Activated CD8-positive, alpha-beta T cell treated with anti-CD3 and anti-CD28 coated beads for 36 hours (primary cell): ENCODE measurements around the gene RBM47. TPM values are rescaled to one million over a fixed set of nuclear protein-coding genes. Genes with fewer than 3 reads are reported as not detected.
"Not testable (repeated sequence)": the region's sequence is repeated elsewhere in the genome, so short reads cannot be mapped to it uniquely, and the experiment has no call there.

Experiments used
- ATAC-seq: fragments of 200-7000 bp; cut with Tn5 transposase; one replicate; pipeline ENCODE4 v1.10.0; 2021; ENCODE audit warnings: mild to moderate bottlenecking, moderate library complexity
- CTCF ChIA-PET: fragments of 350-600 bp; sonication (Branson Sonifier 250); formaldehyde crosslinking; loops from one replicate; lab custom pipeline; 2021; ENCODE audit warnings: antibody characterized with exemption; lab: Charles Lee
- POLR2A ChIA-PET: fragments of 350-600 bp; sonication (Branson Sonifier 250); formaldehyde crosslinking; loops from one replicate; lab custom pipeline; 2021; ENCODE audit warnings: antibody characterized with exemption; lab: Charles Lee
- DNase-seq: peaks from one replicate; pipeline ENCODE4 v3.0.0-alpha.2; 2020
- H3K27ac Mint-ChIP-seq: one replicate; pipeline ENCODE4 v1.8.0; 2021; ENCODE audit warnings: mild to moderate bottlenecking, mixed read lengths
- H3K27me3 Mint-ChIP-seq: one replicate; pipeline ENCODE4 v1.8.0; 2021; ENCODE audit warnings: mixed read lengths
- H3K36me3 Mint-ChIP-seq: one replicate; pipeline ENCODE4 v1.8.0; 2021; ENCODE audit warnings: low read depth, mixed read lengths
- H3K4me1 Mint-ChIP-seq: one replicate; pipeline ENCODE4 v1.8.0; 2021; ENCODE audit warnings: low read depth, mixed read lengths
- H3K4me3 Mint-ChIP-seq: one replicate; pipeline ENCODE4 v1.8.0; 2021; ENCODE audit warnings: mild to moderate bottlenecking, moderate library complexity, mixed read lengths
- H3K9me3 Mint-ChIP-seq: one replicate; pipeline ENCODE4 v1.8.0; 2021; ENCODE audit warnings: mixed read lengths
- CTCF ChIP-seq: fragments of 200-600 bp; IDR thresholded peaks from one replicate; pipeline ENCODE4 v1.8.0; 2022; ENCODE audit warnings: antibody characterized with exemption, mild to moderate bottlenecking
- intact Hi-C: fragments of 100-400 bp; cut with micrococcal nuclease; formaldehyde crosslinking; loops from one replicate; pipeline ENCODE4 v1.10.0; 2022
- total RNA-seq, 2 experiments: library from RNA; stranded (reverse); gene quantifications; one replicate each; pipeline ENCODE4 v1.2.3, GENCODE V29; 2021

Gene RBM47
- total RNA-seq, 2 experiments from 2014 or later = 0.13 to 0.74 TPM

- ChIA-PET POLR2A (no interaction called here), CTCF (no interaction called here)
- H3K9me3 Mint-ChIP-seq = no peaks in the 10 kb centered on the region
- no peaks in the 10 kb centered on the region for H3K36me3 Mint-ChIP-seq
- peaks cover 2% of the 10 kb centered on the region for H3K4me1 Mint-ChIP-seq
- H3K4me3 Mint-ChIP-seq = no peak overlapping the region
- DNase-seq = no peak
- no peaks in the 10 kb centered on the region for H3K27me3 Mint-ChIP-seq
- intact Hi-C loops = no loop called here
- ATAC-seq = no peak
- no peak for TF ChIP-seq CTCF
- H3K27ac Mint-ChIP-seq = no peak overlapping the region
Measured at GRCh38 chr4:40525752-40526598, 103.7 kb downstream of the RBM47 start.

- no peaks in the 10 kb centered on the region for H3K36me3 Mint-ChIP-seq
- CTCF ChIA-PET = no interaction called here
- TF ChIP-seq CTCF = no peak
- intact Hi-C loops = no loop called here
- ATAC-seq (no peak), DNase-seq (no peak)
- POLR2A ChIA-PET = no interaction called here
- H3K4me1 Mint-ChIP-seq = peaks cover 2% of the 10 kb centered on the region
- no peaks in the 10 kb centered on the region for H3K9me3 Mint-ChIP-seq
- H3K27me3 Mint-ChIP-seq = no peaks in the 10 kb centered on the region
- no peak overlapping the region for H3K27ac Mint-ChIP-seq
- no peak overlapping the region for H3K4me3 Mint-ChIP-seq
Measured at GRCh38 chr4:40524366-40525041, 105.2 kb downstream of the RBM47 start.

- intact Hi-C loops = no loop called here
- Mint-ChIP-seq H3K4me1 (peaks cover 2% of the 10 kb centered on the region), H3K9me3 (no peaks in the 10 kb centered on the region), H3K27ac (no peak overlapping the region), H3K27me3 (no peaks in the 10 kb centered on the region), H3K4me3 (no peak overlapping the region), H3K36me3 (no peaks in the 10 kb centered on the region)
- no peak for TF ChIP-seq CTCF
- CTCF ChIA-PET = interaction anchor here (0.6 kb wide), 1 partner anchor 193 kb away, joined by 3 read pairs; no protein-coding TSS in a partner anchor
- POLR2A ChIA-PET = no interaction called here
- no peak for ATAC-seq
- no peak for DNase-seq
Measured at GRCh38 chr4:40523581-40523980, 106.1 kb downstream of the RBM47 start.

DNA sequence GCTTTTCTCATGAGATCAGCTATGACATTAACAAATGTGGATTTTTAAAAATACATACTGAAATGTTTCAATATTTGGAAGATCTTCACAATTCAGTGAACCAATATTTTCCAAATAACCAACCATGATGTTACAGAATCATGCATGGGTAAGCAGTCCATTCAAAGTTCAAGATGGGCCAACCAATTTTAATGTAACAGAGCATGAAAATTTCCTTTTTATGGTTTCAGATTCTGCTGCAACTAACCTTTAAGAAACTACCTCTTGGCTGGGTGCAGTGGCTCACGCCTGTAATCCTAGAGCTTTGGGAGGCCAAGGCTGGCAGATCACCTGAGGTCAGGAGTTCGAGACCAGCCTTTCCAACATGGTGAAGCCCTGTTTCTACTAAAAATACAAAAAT, 107.7 kb downstream of the RBM47 start:
- Mint-ChIP-seq H3K36me3 (no peaks in the 10 kb centered on the region), H3K27ac (no peak overlapping the region), H3K4me1 (peaks cover 2% of the 10 kb centered on the region), H3K4me3 (no peak overlapping the region), H3K27me3 (no peaks in the 10 kb centered on the region), H3K9me3 (no peaks in the 10 kb centered on the region)
- DNase-seq (no peak), ATAC-seq (no peak)
- ChIA-PET POLR2A (interaction anchor here (0.7 kb wide), 1 partner anchor 288 kb away, joined by 3 read pairs; no protein-coding TSS in a partner anchor), CTCF (no interaction called here)
- TF ChIP-seq CTCF = no peak
- intact Hi-C loops = no loop called here

DNA sequence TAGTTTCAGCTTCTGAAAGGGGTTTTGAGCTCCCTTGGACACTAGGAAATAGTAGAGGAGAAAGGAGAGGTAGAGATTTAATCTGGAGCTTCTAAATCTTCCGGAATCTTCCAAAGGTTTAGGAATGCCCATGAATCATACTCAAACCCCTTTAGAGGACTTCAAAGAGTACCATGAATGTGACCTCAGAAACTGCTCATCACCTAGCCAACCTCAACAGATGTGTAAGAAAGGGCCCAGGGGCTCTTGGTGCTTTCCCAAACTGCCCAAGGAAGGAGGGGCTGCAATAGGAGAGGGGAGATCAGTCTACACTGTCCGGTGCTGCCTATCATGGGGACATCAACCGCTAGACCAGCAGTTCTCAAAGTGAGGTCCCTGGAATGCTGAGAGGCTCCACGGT, 109.1 kb downstream of the RBM47 start:
- intact Hi-C loops = no loop called here
- H3K36me3 Mint-ChIP-seq = no peaks in the 10 kb centered on the region
- DNase-seq (no peak), ATAC-seq (no peak)
- peaks cover 11% of the 10 kb centered on the region for H3K4me1 Mint-ChIP-seq
- no peak overlapping the region for H3K27ac Mint-ChIP-seq
- no peaks in the 10 kb centered on the region for H3K9me3 Mint-ChIP-seq
- no peaks in the 10 kb centered on the region for H3K27me3 Mint-ChIP-seq
- ChIA-PET CTCF (no interaction called here), POLR2A (interaction anchor here (0.9 kb wide), 1 partner anchor 28 kb away, joined by 3 read pairs; no protein-coding TSS in a partner anchor)
- H3K4me3 Mint-ChIP-seq = no peak overlapping the region
- no peak for TF ChIP-seq CTCF

GRCh38 chr4:40517081-40517480, 112.6 kb downstream of the RBM47 start:
- DNase-seq, POLR2A ChIA-PET, intact Hi-C loops, ATAC-seq, H3K27me3 Mint-ChIP-seq, H3K36me3 Mint-ChIP-seq, H3K4me3 Mint-ChIP-seq, H3K9me3 Mint-ChIP-seq, CTCF ChIA-PET, H3K27ac Mint-ChIP-seq: not testable (repeated sequence)
- peaks cover 25% of the 10 kb centered on the region for H3K4me1 Mint-ChIP-seq
